CD14-positive monocyte (primary cell): ENCODE measurements around the gene MYO18A. TPM values are rescaled to one million over a fixed set of nuclear protein-coding genes. Genes with fewer than 3 reads are reported as not detected.

Experiments
- DNase-seq, 3 donors: peaks; one replicate each; pipeline ENCODE4 v3.0.0-alpha.2; 2011 to 2022
- H2AFZ ChIP-seq: 2 replicates; pipeline ENCODE4 v1.6.0; 2012; ENCODE audit warnings: mild to moderate bottlenecking, low read depth, low read length, inconsistent platforms; ENCODE audit not compliant: insufficient read depth, poor library complexity, severe bottlenecking
- H3K27ac ChIP-seq, 2 donors: 1 replicate in 1 of 2; 2 replicates in 1 of 2; pipeline ENCODE4 v1.5.1; 2012 to 2013; ENCODE audit warnings: low read length in 2 of 2, control low read depth in 1 of 2, inconsistent platforms in 1 of 2, low read depth in 1 of 2, mild to moderate bottlenecking in 1 of 2
- H3K27me3 ChIP-seq, 2 donors: one replicate each; pipeline versions ENCODE4 v1.6.0 to v1.6.1; 2011 to 2013; ENCODE audit warnings: low read length in 2 of 2; ENCODE audit not compliant: control insufficient read depth in 2 of 2, insufficient read depth in 2 of 2
- H3K36me3 ChIP-seq, 2 donors: replicated peaks in 1 of 2; 1 replicate in 1 of 2; 2 replicates in 1 of 2; pipeline versions ENCODE4 v1.5.1 to v1.6.1; 2012 to 2013; ENCODE audit warnings: low read length in 2 of 2, control low read depth in 1 of 2, inconsistent platforms in 1 of 2, mild to moderate bottlenecking in 1 of 2; ENCODE audit not compliant: insufficient read depth in 2 of 2, control insufficient read depth in 1 of 2
- H3K4me1 ChIP-seq, 2 donors: 1 replicate in 1 of 2; 2 replicates in 1 of 2; pipeline versions ENCODE4 v1.5.1 to v1.6.1; 2012 to 2013; ENCODE audit warnings: low read length in 2 of 2, control low read depth in 1 of 2, inconsistent platforms in 1 of 2, mild to moderate bottlenecking in 1 of 2, moderate library complexity in 1 of 2; ENCODE audit not compliant: insufficient read depth in 2 of 2, control insufficient read depth in 1 of 2
- H3K4me2 ChIP-seq: replicated peaks from 2 replicates; pipeline ENCODE3; 2012; ENCODE audit warnings: low read length, moderate library complexity, mild to moderate bottlenecking; ENCODE audit not compliant: poor library complexity, severe bottlenecking; ENCODE audit errors: extremely low read depth
- H3K4me3 ChIP-seq, 3 experiments: fragments of 200-600 bp in 1 of 3; sonication (generic) in 1 of 3; replicated peaks in 1 of 3; 1 replicate in 2 of 3; 2 replicates in 1 of 3; pipeline ENCODE4 v1.5.1; 2011 to 2013; ENCODE audit warnings: low read length in 3 of 3, mild to moderate bottlenecking in 3 of 3, control low read depth in 2 of 3, low read depth in 2 of 3, inconsistent platforms in 1 of 3, moderate library complexity in 1 of 3
- H3K79me2 ChIP-seq: 2 replicates; pipeline ENCODE4 v1.6.0; 2012; ENCODE audit warnings: mild to moderate bottlenecking, control low read depth, inconsistent platforms, low read length, moderate library complexity; ENCODE audit not compliant: insufficient read depth
- H3K9ac ChIP-seq: 2 replicates; pipeline ENCODE4 v1.6.0; 2017; ENCODE audit warnings: low read length, mild to moderate bottlenecking; ENCODE audit not compliant: insufficient read depth, poor library complexity, severe bottlenecking
- H3K9me3 ChIP-seq, 2 donors: replicated peaks in 1 of 2; 1 replicate in 1 of 2; 2 replicates in 1 of 2; pipeline versions ENCODE4 v1.5.1 to v1.6.1; 2012 to 2013; ENCODE audit warnings: low read length in 2 of 2, control low read depth in 1 of 2; ENCODE audit not compliant: control insufficient read depth in 1 of 2, insufficient read depth in 1 of 2
- H4K20me1 ChIP-seq: 2 replicates; pipeline ENCODE4 v1.6.0; 2012; ENCODE audit warnings: mild to moderate bottlenecking, low read length, control low read depth, moderate library complexity; ENCODE audit not compliant: insufficient read depth
- H3K27ac Mint-ChIP-seq, 7 donors: one replicate each; pipeline ENCODE4 v1.8.0; 2020; ENCODE audit warnings: mild to moderate bottlenecking in 7 of 7, mixed read lengths in 7 of 7, moderate library complexity in 6 of 7, inconsistent platforms in 2 of 7
- H3K27me3 Mint-ChIP-seq, 3 donors: one replicate each; pipeline ENCODE4 v1.8.0; 2021 to 2022; ENCODE audit warnings: low read depth in 3 of 3, mild to moderate bottlenecking in 3 of 3, mixed read lengths in 3 of 3, moderate library complexity in 3 of 3, inconsistent platforms in 1 of 3
- H3K36me3 Mint-ChIP-seq, 2 donors: one replicate each; pipeline ENCODE4 v1.8.0; 2020; ENCODE audit warnings: mixed read lengths in 2 of 2, inconsistent platforms in 1 of 2, mild to moderate bottlenecking in 1 of 2
- H3K4me1 Mint-ChIP-seq: one replicate; pipeline ENCODE4 v1.8.0; 2020; ENCODE audit warnings: mild to moderate bottlenecking, mixed read lengths
- H3K4me3 Mint-ChIP-seq, 2 donors: one replicate each; pipeline ENCODE4 v1.8.0; 2020; ENCODE audit warnings: mild to moderate bottlenecking in 2 of 2, mixed read lengths in 2 of 2, moderate library complexity in 1 of 2
- H3K9me3 Mint-ChIP-seq, 7 donors: one replicate each; pipeline ENCODE4 v1.8.0; 2020 to 2022; ENCODE audit warnings: mixed read lengths in 7 of 7, mild to moderate bottlenecking in 6 of 7, moderate library complexity in 6 of 7, inconsistent platforms in 2 of 7
- CTCF ChIP-seq: fragments of 200-600 bp; IDR thresholded peaks from one replicate; pipeline ENCODE4 v1.8.0; 2022; ENCODE audit warnings: antibody characterized with exemption, mild to moderate bottlenecking
- WGBS: methylation state at CpG from one replicate; pipeline ENCODE4 v1.1.5; 2013; ENCODE audit warnings: missing lambda C conversion rate; ENCODE audit not compliant: insufficient coverage; 5-methylcytosine and 5-hydroxymethylcytosine counted together
- intact Hi-C, 2 donors: fragments of 100-400 bp; cut with micrococcal nuclease; formaldehyde crosslinking; loops; one replicate each; pipeline versions ENCODE4 v1.15.0 to v1.15.1; 2023
- polyA plus RNA-seq, 3 donors: library from polyadenylated mRNA; depleted of rRNA in 1 of 3; unstranded in 2 of 3; stranded (reverse) in 1 of 3; fragments of 300-500 nt in 2 of 3; fragments of >200 nt in 1 of 3; fragmentation: Illumina TruSeq in 2 of 3; gene quantifications; 1 replicate in 2 of 3; 2 replicates in 1 of 3; pipeline ENCODE4 v1.2.3, GENCODE V29; 2012 to 2021

The MYO18A gene
- polyA plus RNA-seq, 3 donors = 6.3 to 40.2 (median 11.0) TPM

DNA sequence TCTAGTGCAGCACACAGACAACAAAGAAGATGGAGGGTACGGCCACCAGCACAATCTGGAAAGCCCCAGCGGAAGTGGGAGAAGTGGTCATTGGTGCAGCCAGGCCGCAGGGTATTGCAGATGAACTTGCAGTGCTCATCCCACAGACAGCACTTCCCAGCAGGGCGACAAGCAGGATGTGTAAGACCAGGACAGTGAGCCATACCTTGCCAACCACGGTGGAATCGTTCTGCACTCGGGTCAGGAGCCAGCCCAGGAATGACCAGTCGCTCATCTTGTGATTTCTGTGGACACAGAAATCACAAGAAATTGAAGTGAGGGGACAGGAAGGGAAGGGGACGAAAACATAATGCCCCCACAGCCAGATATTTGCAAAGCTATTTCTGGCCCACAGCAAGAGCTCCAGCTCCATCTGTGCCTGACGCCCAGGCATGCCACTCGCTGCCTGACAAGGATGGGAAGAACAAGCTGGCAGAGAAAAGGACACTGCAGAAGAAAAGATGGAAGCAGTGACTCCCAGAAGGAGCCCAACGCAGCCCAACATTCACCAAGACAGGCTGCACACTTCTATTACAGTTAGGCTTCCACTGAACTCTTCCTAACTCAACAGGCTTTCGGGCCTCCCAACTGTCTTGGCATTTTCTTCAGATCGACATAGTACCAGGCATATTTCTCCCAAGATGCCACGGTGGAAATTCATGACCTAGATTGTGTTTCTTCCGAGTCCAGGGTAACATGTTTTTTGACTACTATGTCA lies 17.5 kb upstream of the MYO18A start:
- peaks cover 0 to 6% (median 1%) of the 10 kb centered on the region in 3 donors for H3K27me3 Mint-ChIP-seq
- DNase-seq = peak in 2 of 3 donors; percentile 26 to 66
- 74% methylated on average over 15 of the region's 16 CpGs for WGBS
- H3K36me3 Mint-ChIP-seq = peaks cover 0 to 1% of the 10 kb centered on the region in 2 donors
- no peaks in the 10 kb centered on the region for H3K79me2 ChIP-seq
- peaks cover 58% of the 10 kb centered on the region for H3K4me1 Mint-ChIP-seq
- no peak for TF ChIP-seq CTCF
- peaks cover 57 to 60% of the 10 kb centered on the region in 2 donors for H3K4me1 ChIP-seq
- peak overlapping the region in 1 of 2 donors; percentile 89 for H3K27ac ChIP-seq
- H3K9ac ChIP-seq = no peak overlapping the region
- intact Hi-C loops = no loop called here
- H4K20me1 ChIP-seq = no peaks in the 10 kb centered on the region
- no peak overlapping the region for H3K4me3 ChIP-seq
- H3K9me3 ChIP-seq = no peaks in the 10 kb centered on the region
- peak overlapping the region in 5 of 7 donors; percentile 42 to 95 (median 50) for H3K27ac Mint-ChIP-seq
- H3K36me3 ChIP-seq = no peaks in the 10 kb centered on the region
- H3K4me3 Mint-ChIP-seq = no peak overlapping the region
- no peaks in the 10 kb centered on the region for H3K9me3 Mint-ChIP-seq
- H2AFZ ChIP-seq = no peak overlapping the region
- H3K27me3 ChIP-seq = no peaks in the 10 kb centered on the region
- H3K4me2 ChIP-seq = no peak overlapping the region

- peak overlapping the region; percentile 76 for H3K4me2 ChIP-seq
- intact Hi-C loops = no loop called here
- H3K27ac ChIP-seq = peak overlapping the region; percentile 87 to 89
- no peaks in the 10 kb centered on the region for H3K9me3 ChIP-seq
- Mint-ChIP-seq H3K27ac (peak overlapping the region; percentile 95 to 99 (median 98)), H3K36me3 (peaks cover 0 to 1% of the 10 kb centered on the region in 2 donors), H3K27me3 (peaks cover 0 to 6% (median 4%) of the 10 kb centered on the region in 3 donors), H3K4me3 (peak overlapping the region in 1 of 2 donors; percentile 28), H3K4me1 (peaks cover 58% of the 10 kb centered on the region), H3K9me3 (no peaks in the 10 kb centered on the region)
- H3K27me3 ChIP-seq = no peaks in the 10 kb centered on the region
- no peak overlapping the region for H2AFZ ChIP-seq
- H3K9ac ChIP-seq = no peak overlapping the region
- peak in 2 of 3 donors; percentile 37 to 61 for DNase-seq
- no peaks in the 10 kb centered on the region for H4K20me1 ChIP-seq
- TF ChIP-seq CTCF = peak; percentile 37
- peak overlapping the region in 1 of 3 experiments; percentile 55 for H3K4me3 ChIP-seq
- H3K4me1 ChIP-seq = peaks cover 57 to 60% of the 10 kb centered on the region in 2 donors
- no peaks in the 10 kb centered on the region for H3K79me2 ChIP-seq
- no peaks in the 10 kb centered on the region for H3K36me3 ChIP-seq
- 45% methylated on average over 6 of the region's 9 CpGs for WGBS
These were observed 16.7 kb upstream of the MYO18A start for GRCh38 chr17:29196769-29197515.
